HG02870 (cell line): ENCODE data around the gene RNF113A.
A peak's percentile ranks its signal among the peaks of the same experiment; 100 is the strongest.
"Not testable (repeated sequence)": the region's sequence is repeated elsewhere in the genome, so short reads cannot be mapped to it uniquely, and the experiment has no call there.

Source experiments
- ATAC-seq: cut with Tn5 transposase; IDR thresholded peaks from one replicate; pipeline ENCODE4 v1.9.1; 2021; ENCODE audit warnings: mild to moderate bottlenecking, moderate library complexity; ENCODE audit not compliant: unreplicated experiment

RNF113A gene

GRCh38 chrX:119852382-119853353 lies 18.9 kb downstream of the RNF113A start, which contains the start of gene UPF3B:
UPF3B (minus strand) TSS chrX:119852963; CDS start chrX:119852928, 35 bp downstream.
- ATAC-seq: peak; percentile 97

- no peak for ATAC-seq
Measured at GRCh38 chrX:119833905-119834304, 37.6 kb downstream of the RNF113A start.

GRCh38 chrX:119828446-119828845 lies 43.1 kb downstream of the RNF113A start:
- no peak for ATAC-seq

GRCh38 chrX:119826399-119826959 lies 45.1 kb downstream of the RNF113A start:
- ATAC-seq: no peak

GRCh38 chrX:119824221-119824620 lies 47.3 kb downstream of the RNF113A start:
- not testable (repeated sequence) for ATAC-seq

GRCh38 chrX:119821703-119822102 lies 49.8 kb downstream of the RNF113A start:
- peak; percentile 78 for ATAC-seq
